Common myeloid progenitor, CD34-positive (primary cell): ENCODE data around the gene EIF2S1. TPM values are rescaled to one million over a fixed set of nuclear protein-coding genes. Genes with fewer than 3 reads are reported as not detected.
"Not testable (repeated sequence)": the region's sequence is repeated elsewhere in the genome, so short reads cannot be mapped to it uniquely, and the experiment has no call there.

ENCODE experiments used
- CTCF ChIA-PET: fragments of 350-600 bp; sonication (Branson Sonifier 250); formaldehyde crosslinking; loops from one replicate; lab custom pipeline; 2021; ENCODE audit warnings: antibody characterized with exemption; lab: Charles Lee
- POLR2A ChIA-PET: fragments of 350-600 bp; sonication (Branson Sonifier 250); formaldehyde crosslinking; loops from one replicate; lab custom pipeline; 2021; ENCODE audit warnings: antibody characterized with exemption; lab: Charles Lee
- DNase-seq, 3 donors: peaks; one replicate each; pipeline versions ENCODE4 v3.0.0 to v3.0.0-alpha.2; 2013
- H3K27ac ChIP-seq, 2 experiments: 1 replicate in 1 of 2; 2 replicates in 1 of 2; pipeline ENCODE4 v1.7.0; 2013; ENCODE audit warnings: inconsistent platforms in 2 of 2, low read length in 2 of 2, mild to moderate bottlenecking in 2 of 2, low read depth in 1 of 2, moderate library complexity in 1 of 2; ENCODE audit not compliant: severe bottlenecking in 2 of 2, insufficient read depth in 1 of 2, poor library complexity in 1 of 2
- H3K27me3 ChIP-seq, 5 experiments: replicated peaks in 2 of 5; 1 replicate in 3 of 5; 2 replicates in 2 of 5; pipeline versions ENCODE4 v1.6.1 to v1.7.0; 2013; ENCODE audit warnings: low read length in 4 of 5, mild to moderate bottlenecking in 2 of 5, moderate library complexity in 2 of 5, inconsistent platforms in 1 of 5; ENCODE audit not compliant: insufficient read depth in 5 of 5, control insufficient read depth in 4 of 5
- H3K36me3 ChIP-seq, 4 experiments: 1 replicate in 2 of 4; 2 replicates in 2 of 4; pipeline versions ENCODE4 v1.6.1 to v1.7.0; 2013; ENCODE audit warnings: low read length in 3 of 4, control low read depth in 1 of 4, mild to moderate bottlenecking in 1 of 4; ENCODE audit not compliant: control insufficient read depth in 4 of 4, insufficient read depth in 4 of 4
- H3K4me1 ChIP-seq, 4 experiments: 1 replicate in 3 of 4; 2 replicates in 1 of 4; pipeline versions ENCODE4 v1.6.1 to v1.7.1; 2013; ENCODE audit warnings: low read length in 3 of 4, mild to moderate bottlenecking in 3 of 4, control low read depth in 1 of 4, inconsistent platforms in 1 of 4, moderate library complexity in 1 of 4; ENCODE audit not compliant: control insufficient read depth in 4 of 4, insufficient read depth in 4 of 4; ENCODE audit errors: control extremely low read depth in 1 of 4
- H3K4me3 ChIP-seq, 7 experiments: 1 replicate in 4 of 7; 2 replicates in 3 of 7; pipeline versions ENCODE4 v1.5.1 to v1.7.0; 2013; ENCODE audit warnings: mild to moderate bottlenecking in 7 of 7, low read length in 6 of 7, moderate library complexity in 6 of 7, inconsistent platforms in 2 of 7, low read depth in 2 of 7, control low read depth in 1 of 7; ENCODE audit not compliant: insufficient read depth in 4 of 7, control insufficient read depth in 1 of 7; ENCODE audit errors: extremely low read depth in 1 of 7
- H3K9me3 ChIP-seq, 5 experiments: 1 replicate in 4 of 5; 2 replicates in 1 of 5; pipeline versions ENCODE4 v1.6.1 to v1.7.1; 2013; ENCODE audit warnings: low read length in 4 of 5, mild to moderate bottlenecking in 2 of 5, inconsistent platforms in 1 of 5, low read depth in 1 of 5, moderate library complexity in 1 of 5; ENCODE audit not compliant: control insufficient read depth in 4 of 5, insufficient read depth in 2 of 5; ENCODE audit errors: control extremely low read depth in 1 of 5
- WGBS: methylation state at CpG from one replicate; pipeline ENCODE4 v1.1.5; 2013; ENCODE audit not compliant: insufficient coverage; 5-methylcytosine and 5-hydroxymethylcytosine counted together
- polyA plus RNA-seq: library from polyadenylated mRNA; unstranded; fragments of 120-200 nt; gene quantifications from one replicate; pipeline ENCODE4 v1.2.1, GENCODE V29; 2013

Gene EIF2S1
- polyA plus RNA-seq: 63.9 TPM

DNA sequence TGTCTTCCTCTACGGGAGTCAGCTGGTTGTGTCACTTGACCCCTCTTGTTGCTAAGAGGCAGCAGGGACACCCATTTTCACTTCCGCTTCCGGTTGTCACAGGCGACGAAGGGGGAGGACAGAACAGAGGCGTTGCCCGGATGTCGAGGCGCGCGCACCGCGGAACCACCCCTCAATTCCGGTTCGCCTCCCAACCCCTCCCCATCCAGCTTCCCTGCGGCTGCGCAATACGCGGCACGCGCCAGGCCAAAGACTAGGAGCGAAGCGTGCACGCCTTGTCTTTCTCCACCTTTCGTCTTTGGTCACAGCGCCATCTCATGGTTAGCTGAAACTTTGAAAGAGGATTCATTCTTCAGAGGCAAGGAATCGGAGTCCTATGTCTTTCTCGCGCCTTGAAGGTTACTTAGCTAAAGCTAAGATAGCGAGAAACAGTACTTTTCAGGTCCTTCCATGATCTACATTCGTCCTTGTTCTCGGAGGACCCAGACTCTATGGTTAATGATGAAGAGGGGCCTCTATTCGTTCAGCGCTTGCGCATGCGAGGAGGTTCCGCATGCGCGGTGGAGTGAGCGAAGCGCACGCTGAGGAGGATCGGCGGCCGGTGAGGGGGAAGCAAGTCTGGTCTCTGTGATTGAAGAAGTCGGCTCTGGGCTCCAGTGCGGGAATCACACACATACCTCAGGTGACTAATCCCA is at the start of gene EIF2S1, which contains the start of gene ATP6V1D:
Gene EIF2S1, plus strand, starts transcription at position 554 of the 695 bp plus-strand sequence. CDS start 4,440 bp downstream, outside the sequence.
Gene ATP6V1D, minus strand, starts transcription at position 30 of the 695 bp plus-strand sequence. CDS start 106 bp downstream, outside the sequence.
- peak within 1 kb of the TSS; percentile 81 to 99 (median 94) for H3K4me3 ChIP-seq
- H3K27me3 ChIP-seq: no peaks in the 10 kb centered on the region
- 0% methylated on average over 43 of the region's 47 CpGs for WGBS
- peaks cover 15 to 36% (median 22%) of the 10 kb centered on the region in 4 experiments for H3K4me1 ChIP-seq
- POLR2A ChIA-PET: interaction anchor here (1.3 kb wide), 1 partner anchor 31 kb away, joined by 4 read pairs; no protein-coding TSS in a partner anchor
- peak; percentile 99 to 100 (median 99) for DNase-seq
- H3K27ac ChIP-seq: peak within 1 kb of the TSS; percentile 99 to 100
- H3K36me3 ChIP-seq: peaks cover 0 to 11% (median 4%) of the 10 kb centered on the region in 4 experiments
- no peaks in the 10 kb centered on the region for H3K9me3 ChIP-seq
- CTCF ChIA-PET: interaction anchor here (0.7 to 2.3 kb wide), 7 partner anchors 9 to 67 kb away, joined by 3 to 11 read pairs (median 3); no protein-coding TSS in a partner anchor

DNA sequence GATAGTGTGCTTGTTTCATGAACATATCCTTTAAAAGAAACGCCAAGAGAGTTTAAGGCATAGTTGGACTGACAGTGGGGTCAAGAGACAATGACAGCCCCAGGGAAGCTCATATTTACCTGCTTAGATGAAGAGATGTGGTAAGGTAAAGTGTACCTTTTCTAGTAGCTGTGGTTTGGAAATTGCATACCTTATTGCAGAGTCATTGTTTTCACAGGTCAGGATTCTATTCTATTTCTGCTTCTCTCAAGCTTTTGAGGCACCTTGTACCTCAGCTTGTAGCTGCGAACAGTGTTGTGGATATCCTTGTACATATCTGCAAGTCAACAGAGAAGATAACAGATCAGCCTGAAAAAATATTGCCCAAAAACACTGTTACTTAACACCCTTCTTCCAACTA is 48.3 kb upstream of the EIF2S1 start:
- Histone ChIP-seq H3K27me3 (no peaks in the 10 kb centered on the region), H3K27ac (no peak overlapping the region), H3K4me1 (no peaks in the 10 kb centered on the region), H3K9me3 (no peaks in the 10 kb centered on the region), H3K4me3 (no peak overlapping the region), H3K36me3 (peaks cover 3 to 12% (median 9%) of the 10 kb centered on the region in 4 experiments)
- WGBS: 100% methylated on average over 1 of the region's 2 CpGs
- CTCF ChIA-PET: no interaction called here
- POLR2A ChIA-PET: no interaction called here
- DNase-seq: no peak

GRCh38 chr14:67313153-67313552 is 47.0 kb upstream of the EIF2S1 start:
- no peak for DNase-seq
- no peak overlapping the region for H3K27ac ChIP-seq
- POLR2A ChIA-PET: no interaction called here
- H3K9me3 ChIP-seq: no peaks in the 10 kb centered on the region
- H3K4me3 ChIP-seq: no peak overlapping the region
- CTCF ChIA-PET: no interaction called here
- no peaks in the 10 kb centered on the region for H3K4me1 ChIP-seq
- no CpG with 5 or more reads among the region's 1 CpG for WGBS
- H3K36me3 ChIP-seq: peaks cover 3 to 12% (median 9%) of the 10 kb centered on the region in 4 experiments
- no peaks in the 10 kb centered on the region for H3K27me3 ChIP-seq

- Histone ChIP-seq H3K9me3 (no peaks in the 10 kb centered on the region), H3K4me3 (no peak overlapping the region), H3K4me1 (no peaks in the 10 kb centered on the region), H3K36me3 (peaks cover 9 to 17% (median 14%) of the 10 kb centered on the region in 4 experiments), H3K27ac (no peak overlapping the region), H3K27me3 (no peaks in the 10 kb centered on the region)
- POLR2A ChIA-PET: no interaction called here
- no peak for DNase-seq
- no CpG with 5 or more reads among the region's 1 CpG for WGBS
- CTCF ChIA-PET: no interaction called here
Observed at GRCh38 chr14:67317822-67318221, 42.3 kb upstream of the EIF2S1 start.

GRCh38 chr14:67319142-67319541 is 41.0 kb upstream of the EIF2S1 start:
- DNase-seq: no peak
- H3K27ac ChIP-seq: no peak overlapping the region
- CTCF ChIA-PET: interaction anchor here (1.0 to 1.1 kb wide), 2 partner anchors 12 to 44 kb away, joined by 3 read pairs; no protein-coding TSS in a partner anchor
- POLR2A ChIA-PET: interaction anchor here (0.6 kb wide), 2 partner anchors 13 to 37 kb away, joined by 4 read pairs; no protein-coding TSS in a partner anchor
- peaks cover 9 to 19% (median 12%) of the 10 kb centered on the region in 4 experiments for H3K36me3 ChIP-seq
- H3K4me3 ChIP-seq: no peak overlapping the region
- no peaks in the 10 kb centered on the region for H3K9me3 ChIP-seq
- no peaks in the 10 kb centered on the region for H3K27me3 ChIP-seq
- H3K4me1 ChIP-seq: no peaks in the 10 kb centered on the region

DNA sequence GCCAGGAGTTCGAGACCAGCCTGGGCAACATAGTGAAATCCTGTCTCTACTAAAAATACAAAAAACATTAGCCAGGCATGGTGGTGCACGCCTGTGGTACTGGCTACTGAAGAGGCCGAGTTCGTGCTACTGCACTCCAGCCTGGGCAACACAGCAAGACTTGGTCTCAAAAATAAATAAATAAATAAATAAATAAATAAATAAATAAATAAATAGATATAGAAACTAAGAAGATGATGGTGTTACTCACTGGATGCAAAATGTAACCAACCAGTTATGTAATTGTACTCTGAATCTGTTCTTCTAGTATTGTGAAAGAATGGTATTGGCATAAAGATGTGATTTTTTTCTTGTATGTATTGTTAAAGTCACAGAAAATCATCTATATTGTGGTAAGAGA is 30.5 kb upstream of the EIF2S1 start:
- WGBS: no CpG with 5 or more reads among the region's 4 CpGs

More for the DNA sequence above, 30.5 kb upstream of the EIF2S1 start:
- POLR2A ChIA-PET, CTCF ChIA-PET, H3K9me3 ChIP-seq, H3K4me3 ChIP-seq, H3K4me1 ChIP-seq, H3K27ac ChIP-seq, DNase-seq, H3K27me3 ChIP-seq: not testable (repeated sequence)
- H3K36me3 ChIP-seq: peaks cover 10 to 38% (median 25%) of the 10 kb centered on the region in 4 experiments
